Measurements from ENCODE around the gene EDARADD. TPM values are rescaled to one million over a fixed set of nuclear protein-coding genes. Genes with fewer than 3 reads are reported as not detected.
"Not testable (repeated sequence)": the region's sequence is repeated elsewhere in the genome, so short reads cannot be mapped to it uniquely, and the experiment has no call there.

The EDARADD gene
- total RNA-seq, 1 experiment from 2014 or later, result 35.4 TPM

- H3K4me1 ChIP-seq (ENCODE audit: control insufficient read depth, insufficient read depth, low read length), result peaks cover 13% of the 10 kb centered on the region; the same call in 1 of the 2 replicates
- TF ChIP-seq TCF7L2 (IDR thresholded peaks at IDR 0.05; ENCODE audit: low read depth, low read length), result no peak
- no peak for TF ChIP-seq SIN3A (IDR thresholded peaks at IDR 0.05; ENCODE audit: borderline replicate concordance, insufficient read depth, low read depth, low read length)
- no peak for TF ChIP-seq CTCF (IDR thresholded peaks at IDR 0.05)
- TF ChIP-seq REST (IDR thresholded peaks at IDR 0.05; ENCODE audit: insufficient read depth in 1 of 2, low read depth in 2 of 2, low read length in 1 of 2), result no peak
- TF ChIP-seq POLR2AphosphoS5 (IDR thresholded peaks at IDR 0.05; ENCODE audit: low read depth, low read length), result no peak
- no peaks in the 10 kb centered on the region for H3K36me3 ChIP-seq (ENCODE audit: control insufficient read depth, insufficient read depth, low read length)
- ChIA-PET POLR2A (interaction anchor here (0.6 kb wide), 1 partner anchor 18 kb away, joined by 10 read pairs; no protein-coding TSS in a partner anchor), CTCF (no interaction called here)
- H3K9me3 ChIP-seq (ENCODE audit: control insufficient read depth, insufficient read depth, low read depth, low read length), result no peaks in the 10 kb centered on the region
- 0 out of 2 replicates have a peak overlapping the region, but pooled peaks have one; percentile 18 for H3K27ac ChIP-seq (ENCODE audit: low read length)
- no TSS peak for BruUV-seq (replicated peaks)
- ATAC-seq, result no peak
- H3K4me3 ChIP-seq (ENCODE audit: low read depth in 2 of 2, low read length in 2 of 2), result no peak overlapping the region
- H3K27me3 ChIP-seq (ENCODE audit: control insufficient read depth, insufficient read depth, low read length), result no peaks in the 10 kb centered on the region
- intact Hi-C loops (cut with micrococcal nuclease; ENCODE audit: unreplicated experiment) (no loop called here), in situ Hi-C loops (cut with HindIII; ENCODE audit: low pct_unique_long_range_greater_than_20kb, low sequenced_read_pairs) (no loop called here)
- DNase-seq (ENCODE audit: low read depth, low spot score), result no peak
These were observed 42.1 kb upstream of the EDARADD start for GRCh38 chr1:236351875-236352573.

- ATAC-seq, CTCF ChIA-PET: not testable (repeated sequence)
- POLR2A ChIA-PET, result interaction anchor here (0.6 kb wide), 1 partner anchor 17 kb away, joined by 10 read pairs; no protein-coding TSS in a partner anchor
These were observed 41.3 kb upstream of the EDARADD start for GRCh38 chr1:236352747-236353146.

GRCh38 chr1:236353813-236354212 is 40.3 kb upstream of the EDARADD start:
- peaks cover 13% of the 10 kb centered on the region; the same call in 1 of the 2 replicates for H3K4me1 ChIP-seq (ENCODE audit: control insufficient read depth, insufficient read depth, low read length)
- TF ChIP-seq TCF7L2 (IDR thresholded peaks at IDR 0.05; ENCODE audit: low read depth, low read length) (no peak), REST (IDR thresholded peaks at IDR 0.05; ENCODE audit: insufficient read depth in 1 of 2, low read depth in 2 of 2, low read length in 1 of 2) (no peak), POLR2AphosphoS5 (IDR thresholded peaks at IDR 0.05; ENCODE audit: low read depth, low read length) (no peak), SIN3A (IDR thresholded peaks at IDR 0.05; ENCODE audit: borderline replicate concordance, insufficient read depth, low read depth, low read length) (no peak), CTCF (IDR thresholded peaks at IDR 0.05) (no peak)
- DNase-seq (ENCODE audit: low read depth, low spot score) (no peak), ATAC-seq (no peak)
- no peaks in the 10 kb centered on the region for H3K36me3 ChIP-seq (ENCODE audit: control insufficient read depth, insufficient read depth, low read length)
- H3K27me3 ChIP-seq (ENCODE audit: control insufficient read depth, insufficient read depth, low read length), result no peaks in the 10 kb centered on the region
- H3K9me3 ChIP-seq (ENCODE audit: control insufficient read depth, insufficient read depth, low read depth, low read length), result no peaks in the 10 kb centered on the region
- intact Hi-C loops (cut with micrococcal nuclease; ENCODE audit: unreplicated experiment), result no loop called here
- BruUV-seq (replicated peaks), result no TSS peak
- ChIA-PET POLR2A (no interaction called here), CTCF (no interaction called here)
- no peak overlapping the region for H3K4me3 ChIP-seq (ENCODE audit: low read depth in 2 of 2, low read length in 2 of 2)
- in situ Hi-C loops (cut with HindIII; ENCODE audit: low pct_unique_long_range_greater_than_20kb, low sequenced_read_pairs), result no loop called here
- H3K27ac ChIP-seq (ENCODE audit: low read length), result peak overlapping the region; percentile 60; the same call in 1 of the 2 replicates

More at GRCh38 chr1:236352747-236353146, 41.3 kb upstream of the EDARADD start:
- intact Hi-C loops (cut with micrococcal nuclease; ENCODE audit: unreplicated experiment); H3K9me3 ChIP-seq (ENCODE audit: control insufficient read depth, insufficient read depth, low read depth, low read length); H3K27me3 ChIP-seq (ENCODE audit: control insufficient read depth, insufficient read depth, low read length); H3K4me3 ChIP-seq (ENCODE audit: low read depth in 2 of 2, low read length in 2 of 2); BruUV-seq (replicated peaks); in situ Hi-C loops (cut with HindIII; ENCODE audit: low pct_unique_long_range_greater_than_20kb, low sequenced_read_pairs); H3K36me3 ChIP-seq (ENCODE audit: control insufficient read depth, insufficient read depth, low read length); DNase-seq (ENCODE audit: low read depth, low spot score): not testable (repeated sequence)
- peaks cover 13% of the 10 kb centered on the region; the same call in 1 of the 2 replicates for H3K4me1 ChIP-seq (ENCODE audit: control insufficient read depth, insufficient read depth, low read length)
- H3K27ac ChIP-seq (ENCODE audit: low read length), result peak overlapping the region; percentile 5; the same call in 1 of the 2 replicates
